Measurements from ENCODE around the gene CITED4.

Gene CITED4

DNA sequence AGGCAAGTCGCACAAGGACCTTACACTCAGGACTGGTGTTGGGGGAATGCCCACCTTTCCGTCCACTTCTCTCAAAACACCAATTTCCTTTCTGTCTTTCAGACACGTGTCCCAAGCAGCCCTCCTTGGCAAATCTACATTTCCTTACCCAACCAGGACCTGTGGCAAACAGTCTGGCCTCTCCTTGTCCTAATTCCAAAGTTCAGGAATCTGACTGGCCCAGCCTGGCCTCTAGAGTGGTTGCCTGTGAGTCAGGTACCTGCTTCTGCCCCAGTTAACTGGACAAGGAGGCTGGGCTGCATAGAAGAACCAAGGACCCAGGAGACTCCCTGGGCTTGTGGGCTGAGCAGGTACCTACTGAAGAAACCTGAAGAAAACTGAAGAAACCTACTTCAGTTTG, 34.3 kb upstream of the CITED4 start:
- no peak for TF ChIP-seq ZBTB7A (IDR thresholded peaks at IDR 0.05; ENCODE audit: low read depth)
- no peak for TF ChIP-seq FOXM1 (IDR thresholded peaks at IDR 0.05; ENCODE audit: borderline replicate concordance, low read depth)
- TF ChIP-seq YY1 (IDR thresholded peaks at IDR 0.05; ENCODE audit: low read depth) = no peak
- TF ChIP-seq, protein P1, sequence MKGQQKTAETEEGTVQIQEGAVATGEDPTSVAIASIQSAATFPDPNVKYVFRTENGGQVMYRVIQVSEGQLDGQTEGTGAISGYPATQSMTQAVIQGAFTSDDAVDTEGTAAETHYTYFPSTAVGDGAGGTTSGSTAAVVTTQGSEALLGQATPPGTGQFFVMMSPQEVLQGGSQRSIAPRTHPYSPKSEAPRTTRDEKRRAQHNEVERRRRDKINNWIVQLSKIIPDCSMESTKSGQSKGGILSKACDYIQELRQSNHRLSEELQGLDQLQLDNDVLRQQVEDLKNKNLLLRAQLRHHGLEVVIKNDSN (IDR thresholded peaks at IDR 0.05) = no peak
- no peak for TF ChIP-seq EP300 (IDR thresholded peaks at IDR 0.05; ENCODE audit: borderline replicate concordance)
- TF ChIP-seq CEBPB (IDR thresholded peaks at IDR 0.05) = no peak
- TF ChIP-seq TEAD4 (IDR thresholded peaks at IDR 0.05) = no peak

DNA sequence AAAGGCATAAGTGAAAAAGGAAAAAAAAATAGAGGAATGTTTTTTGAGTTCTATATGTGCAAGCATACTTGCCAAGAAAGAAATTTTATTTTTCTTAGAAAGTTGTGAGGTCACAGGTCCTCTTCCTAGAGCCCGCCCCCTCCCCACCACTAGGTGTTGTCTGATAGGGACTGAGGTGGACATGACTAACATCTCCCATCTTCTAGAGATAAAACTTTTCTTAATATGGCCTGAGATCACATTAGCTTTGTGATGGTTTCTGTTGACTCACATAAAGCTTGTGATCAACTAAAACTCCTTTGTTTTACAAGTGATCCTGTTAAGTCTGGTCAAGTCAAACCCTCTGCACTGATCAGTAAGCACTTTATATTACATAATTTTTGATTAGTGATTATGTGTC, 33.4 kb upstream of the CITED4 start:
- TF ChIP-seq FOXM1 (IDR thresholded peaks at IDR 0.05; ENCODE audit: borderline replicate concordance, low read depth) (no peak), EGR1 (IDR thresholded peaks at IDR 0.05) (no peak)

DNA sequence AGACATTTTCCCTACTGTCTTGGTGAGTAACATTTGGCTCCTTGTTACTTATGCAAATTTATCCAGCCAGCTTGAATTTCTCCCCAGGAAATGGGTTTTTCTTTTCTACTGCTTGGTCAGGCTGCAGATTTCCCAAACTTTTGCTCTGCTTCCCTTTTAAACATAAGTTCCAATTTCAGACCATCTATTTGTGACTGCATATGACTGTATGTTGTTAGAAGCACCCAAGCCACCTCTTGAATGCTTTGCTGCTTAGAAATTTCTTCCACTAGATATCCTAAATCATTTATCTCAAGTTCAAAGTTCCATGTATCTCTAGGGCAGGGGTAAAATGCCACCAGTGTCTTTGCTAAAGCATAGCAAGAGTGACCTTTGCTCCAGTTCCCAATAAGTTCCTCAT, 32.3 kb upstream of the CITED4 start:
- TF ChIP-seq NFIC (IDR thresholded peaks at IDR 0.05) (no peak), TAF1 (IDR thresholded peaks at IDR 0.05; ENCODE audit: low read depth) (no peak), RAD21 (IDR thresholded peaks at IDR 0.05; ENCODE audit: low read depth) (no peak), EGR1 (IDR thresholded peaks at IDR 0.05) (no peak), ZBTB7A (IDR thresholded peaks at IDR 0.05; ENCODE audit: low read depth) (no peak), EP300 (IDR thresholded peaks at IDR 0.05; ENCODE audit: borderline replicate concordance) (no peak), YY1 (IDR thresholded peaks at IDR 0.05; ENCODE audit: low read depth) (no peak), FOXM1 (IDR thresholded peaks at IDR 0.05; ENCODE audit: borderline replicate concordance, low read depth) (no peak), CEBPB (IDR thresholded peaks at IDR 0.05) (no peak)
- TF ChIP-seq, protein P2, sequence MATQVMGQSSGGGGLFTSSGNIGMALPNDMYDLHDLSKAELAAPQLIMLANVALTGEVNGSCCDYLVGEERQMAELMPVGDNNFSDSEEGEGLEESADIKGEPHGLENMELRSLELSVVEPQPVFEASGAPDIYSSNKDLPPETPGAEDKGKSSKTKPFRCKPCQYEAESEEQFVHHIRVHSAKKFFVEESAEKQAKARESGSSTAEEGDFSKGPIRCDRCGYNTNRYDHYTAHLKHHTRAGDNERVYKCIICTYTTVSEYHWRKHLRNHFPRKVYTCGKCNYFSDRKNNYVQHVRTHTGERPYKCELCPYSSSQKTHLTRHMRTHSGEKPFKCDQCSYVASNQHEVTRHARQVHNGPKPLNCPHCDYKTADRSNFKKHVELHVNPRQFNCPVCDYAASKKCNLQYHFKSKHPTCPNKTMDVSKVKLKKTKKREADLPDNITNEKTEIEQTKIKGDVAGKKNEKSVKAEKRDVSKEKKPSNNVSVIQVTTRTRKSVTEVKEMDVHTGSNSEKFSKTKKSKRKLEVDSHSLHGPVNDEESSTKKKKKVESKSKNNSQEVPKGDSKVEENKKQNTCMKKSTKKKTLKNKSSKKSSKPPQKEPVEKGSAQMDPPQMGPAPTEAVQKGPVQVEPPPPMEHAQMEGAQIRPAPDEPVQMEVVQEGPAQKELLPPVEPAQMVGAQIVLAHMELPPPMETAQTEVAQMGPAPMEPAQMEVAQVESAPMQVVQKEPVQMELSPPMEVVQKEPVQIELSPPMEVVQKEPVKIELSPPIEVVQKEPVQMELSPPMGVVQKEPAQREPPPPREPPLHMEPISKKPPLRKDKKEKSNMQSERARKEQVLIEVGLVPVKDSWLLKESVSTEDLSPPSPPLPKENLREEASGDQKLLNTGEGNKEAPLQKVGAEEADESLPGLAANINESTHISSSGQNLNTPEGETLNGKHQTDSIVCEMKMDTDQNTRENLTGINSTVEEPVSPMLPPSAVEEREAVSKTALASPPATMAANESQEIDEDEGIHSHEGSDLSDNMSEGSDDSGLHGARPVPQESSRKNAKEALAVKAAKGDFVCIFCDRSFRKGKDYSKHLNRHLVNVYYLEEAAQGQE (IDR thresholded peaks at IDR 0.05; ENCODE audit: low read depth) = no peak
- TF ChIP-seq, protein P1 (IDR thresholded peaks at IDR 0.05) = no peak
- TF ChIP-seq, protein P3, sequence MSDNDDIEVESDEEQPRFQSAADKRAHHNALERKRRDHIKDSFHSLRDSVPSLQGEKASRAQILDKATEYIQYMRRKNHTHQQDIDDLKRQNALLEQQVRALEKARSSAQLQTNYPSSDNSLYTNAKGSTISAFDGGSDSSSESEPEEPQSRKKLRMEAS (IDR thresholded peaks at IDR 0.05) = no peak

DNA sequence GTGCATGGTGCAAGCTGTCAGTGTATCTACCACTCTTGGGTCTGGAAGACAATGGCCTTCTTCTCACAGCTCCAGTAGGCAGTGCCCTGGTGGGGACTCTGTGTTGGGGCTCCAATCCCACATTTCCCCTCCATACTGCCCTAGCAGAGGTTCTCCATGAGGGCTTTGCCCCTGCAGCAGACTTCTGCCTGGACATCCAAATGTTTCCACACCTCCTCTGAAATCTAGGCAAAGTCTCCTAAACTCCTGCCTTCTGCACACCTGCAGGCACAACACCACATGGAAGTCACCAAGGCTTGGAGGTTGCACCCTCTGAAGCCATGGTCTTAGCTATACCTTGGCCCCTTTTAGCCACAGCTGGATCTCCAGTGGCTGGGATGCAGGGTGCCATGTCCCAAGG, 31.8 kb upstream of the CITED4 start:
- no peak for TF ChIP-seq YY1 (IDR thresholded peaks at IDR 0.05; ENCODE audit: low read depth)
- no peak for TF ChIP-seq CREB1 (IDR thresholded peaks at IDR 0.05; ENCODE audit: low read depth)
- TF ChIP-seq, protein P2 (IDR thresholded peaks at IDR 0.05; ENCODE audit: low read depth) = no peak
- no peak for TF ChIP-seq TAF1 (IDR thresholded peaks at IDR 0.05; ENCODE audit: low read depth)
- TF ChIP-seq ZBTB7A (IDR thresholded peaks at IDR 0.05; ENCODE audit: low read depth) = no peak
- no peak for TF ChIP-seq TEAD4 (IDR thresholded peaks at IDR 0.05)
- TF ChIP-seq RAD21 (IDR thresholded peaks at IDR 0.05; ENCODE audit: low read depth) = no peak
- TF ChIP-seq CEBPB (IDR thresholded peaks at IDR 0.05) = no peak
- TF ChIP-seq, protein P3 (IDR thresholded peaks at IDR 0.05) = no peak
- no peak for TF ChIP-seq TCF12 (IDR thresholded peaks at IDR 0.05; ENCODE audit: low read depth)
- TF ChIP-seq, protein P1 (IDR thresholded peaks at IDR 0.05) = no peak
- no peak for TF ChIP-seq EP300 (IDR thresholded peaks at IDR 0.05; ENCODE audit: borderline replicate concordance)
- TF ChIP-seq NFIC (IDR thresholded peaks at IDR 0.05) = no peak
- no peak for TF ChIP-seq FOXM1 (IDR thresholded peaks at IDR 0.05; ENCODE audit: borderline replicate concordance, low read depth)
- TF ChIP-seq EGR1 (IDR thresholded peaks at IDR 0.05) = no peak

DNA sequence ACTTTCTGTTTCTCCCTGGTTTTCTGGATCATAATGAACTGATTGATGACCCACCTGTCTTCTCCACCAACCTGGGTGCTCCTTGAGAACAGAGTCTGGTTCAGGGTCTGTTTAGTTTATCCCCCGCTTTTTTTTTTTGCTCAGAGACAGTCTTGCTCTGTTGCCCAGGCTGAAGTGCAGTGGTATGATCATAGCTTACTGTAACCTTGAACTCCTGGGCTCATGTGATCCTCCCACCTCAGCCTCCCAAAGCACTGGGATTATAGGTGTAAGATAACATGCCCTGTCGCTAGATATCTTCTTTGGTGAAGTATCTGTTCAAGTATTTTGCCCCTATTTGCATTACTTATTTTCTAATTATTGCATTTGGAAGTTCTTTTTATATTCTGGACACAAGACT, 30.2 kb upstream of the CITED4 start:
- TF ChIP-seq YY1 (IDR thresholded peaks at IDR 0.05; ENCODE audit: low read depth) = no peak
- TF ChIP-seq CEBPB (IDR thresholded peaks at IDR 0.05) = no peak
- no peak for TF ChIP-seq TAF1 (IDR thresholded peaks at IDR 0.05; ENCODE audit: low read depth)
- TF ChIP-seq EP300 (IDR thresholded peaks at IDR 0.05; ENCODE audit: borderline replicate concordance) = no peak
- TF ChIP-seq ZBTB7A (IDR thresholded peaks at IDR 0.05; ENCODE audit: low read depth) = no peak
- TF ChIP-seq CREB1 (IDR thresholded peaks at IDR 0.05; ENCODE audit: low read depth) = no peak
- TF ChIP-seq EGR1 (IDR thresholded peaks at IDR 0.05) = no peak
- TF ChIP-seq FOXM1 (IDR thresholded peaks at IDR 0.05; ENCODE audit: borderline replicate concordance, low read depth) = no peak
- TF ChIP-seq TCF12 (IDR thresholded peaks at IDR 0.05; ENCODE audit: low read depth) = no peak
- TF ChIP-seq, protein P2 (IDR thresholded peaks at IDR 0.05; ENCODE audit: low read depth) = no peak
- no peak for TF ChIP-seq RAD21 (IDR thresholded peaks at IDR 0.05; ENCODE audit: low read depth)
- TF ChIP-seq TEAD4 (IDR thresholded peaks at IDR 0.05) = no peak
- TF ChIP-seq, protein P1 (IDR thresholded peaks at IDR 0.05) = no peak
- TF ChIP-seq NFIC (IDR thresholded peaks at IDR 0.05) = no peak
- TF ChIP-seq, protein P3 (IDR thresholded peaks at IDR 0.05) = no peak

Data from Ishikawa (cell line).